DMS 273 (cell line): ENCODE results near the gene KIZ.

Source experiments
- DNase-seq: peaks from one replicate; lab custom pipeline; 2025; ENCODE audit not compliant: unreplicated experiment; lab: John Stamatoyannopoulos, UW

KIZ gene

DNA sequence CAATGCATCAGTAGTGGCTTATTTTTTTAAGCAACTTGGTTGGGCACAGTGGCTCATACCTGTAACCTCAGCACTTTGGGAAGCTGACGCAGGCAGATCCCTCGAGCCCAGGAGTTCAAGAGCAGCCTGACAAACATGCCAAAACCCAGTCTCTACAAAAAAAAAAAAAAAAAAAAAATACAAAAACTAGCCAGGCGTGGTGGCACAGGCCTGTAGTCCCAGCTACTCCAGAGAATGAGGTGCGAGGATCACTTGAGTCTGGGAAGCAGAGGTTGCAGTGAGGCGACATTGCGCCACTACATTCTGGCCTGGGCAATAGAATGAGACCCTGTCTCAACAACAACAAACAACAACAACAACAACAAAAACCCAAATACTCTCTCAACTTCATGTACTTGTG is 132.5 kb downstream of the KIZ start:
- no peak for DNase-seq

DNA sequence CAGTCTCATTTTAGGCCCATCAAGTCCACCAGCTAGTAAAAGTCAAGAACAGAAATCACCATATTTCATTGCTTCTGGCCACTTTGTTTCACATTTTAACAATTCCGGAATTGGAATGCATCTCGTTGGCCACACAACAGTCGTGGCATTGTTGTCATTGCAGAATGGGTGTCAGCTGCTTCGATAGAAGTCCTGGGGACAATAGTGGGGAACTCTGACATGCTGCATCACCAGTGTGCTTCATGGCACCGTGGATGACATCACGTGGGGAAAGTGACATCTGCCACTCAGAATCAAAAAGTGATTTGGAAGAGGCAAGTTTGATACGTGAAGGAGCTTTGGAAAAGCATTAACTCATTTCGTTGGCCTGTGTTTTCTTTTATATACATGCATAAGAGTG is 133.5 kb downstream of the KIZ start:
- no peak for DNase-seq

- no peak for DNase-seq
These were observed 136.9 kb downstream of the KIZ start for GRCh38 chr20:21262812-21263211.

DNA sequence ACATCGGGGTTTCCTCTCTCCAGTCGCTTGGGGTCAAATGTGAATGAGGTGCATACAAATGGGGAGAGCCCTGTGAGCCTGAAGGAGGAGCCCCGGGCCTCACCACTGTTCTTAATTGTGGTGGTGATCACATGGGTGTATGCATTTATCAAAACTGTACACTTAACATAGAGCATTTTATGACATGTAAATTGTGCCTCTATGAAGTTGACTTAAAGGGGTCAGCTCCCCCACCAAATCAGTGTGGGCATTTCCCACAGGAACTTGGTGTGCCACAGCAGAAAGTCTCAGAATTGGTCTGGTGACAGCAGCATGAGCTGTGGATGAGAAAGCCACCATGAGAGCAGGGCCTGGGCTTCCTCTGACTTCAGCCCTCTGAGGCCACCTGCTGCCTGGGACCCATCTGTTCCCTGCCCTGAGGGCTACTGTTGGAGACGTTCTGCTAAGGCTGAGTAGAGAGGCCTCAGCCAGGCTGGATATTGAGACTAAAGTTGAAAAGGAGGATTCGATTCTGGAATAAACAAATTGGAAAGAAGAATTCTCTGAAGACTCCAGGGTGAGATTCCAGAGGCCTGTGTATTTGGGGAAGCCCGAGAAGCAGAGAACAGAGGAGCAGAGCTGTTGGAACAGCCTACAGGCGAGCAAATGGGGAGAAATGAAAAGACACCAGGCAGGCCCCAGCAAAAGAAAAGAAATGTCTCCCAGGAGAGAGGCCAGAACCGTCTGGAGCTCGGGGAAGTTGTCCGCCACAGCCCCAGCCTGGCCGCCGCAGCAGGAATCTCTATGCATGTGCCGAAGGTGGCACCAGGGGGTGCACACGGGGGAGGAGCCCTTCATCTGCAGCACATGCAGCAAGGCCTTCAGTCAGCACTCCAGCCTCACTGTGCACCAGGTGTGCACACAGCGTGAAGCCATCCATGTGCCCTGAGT is 139.6 kb downstream of the KIZ start:
- peak; percentile 61 for DNase-seq

DNA sequence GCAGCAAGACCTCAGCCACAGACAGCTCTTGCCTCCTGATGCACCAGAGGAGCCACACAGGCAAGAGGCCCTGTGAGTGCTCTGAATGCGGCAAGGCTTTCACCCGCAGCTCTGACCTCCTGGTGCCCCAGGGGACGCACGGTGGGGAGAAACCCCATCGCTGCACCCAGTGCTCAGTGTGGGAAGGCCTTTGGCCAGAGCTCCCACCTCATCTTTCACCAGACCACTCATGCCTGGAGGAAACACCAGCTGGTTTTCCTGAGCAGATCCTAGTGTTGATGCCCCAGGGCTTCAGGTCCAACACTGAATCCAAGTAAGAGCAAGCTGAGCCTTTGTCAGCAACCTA is 140.3 kb downstream of the KIZ start:
- DNase-seq = no peak

- no peak for DNase-seq
These were observed 143.9 kb downstream of the KIZ start for GRCh38 chr20:21269772-21270171.

- DNase-seq = no peak
These were observed 144.9 kb downstream of the KIZ start for GRCh38 chr20:21270806-21271205.

GRCh38 chr20:21272279-21272678 is 146.4 kb downstream of the KIZ start:
- no peak for DNase-seq

DNA sequence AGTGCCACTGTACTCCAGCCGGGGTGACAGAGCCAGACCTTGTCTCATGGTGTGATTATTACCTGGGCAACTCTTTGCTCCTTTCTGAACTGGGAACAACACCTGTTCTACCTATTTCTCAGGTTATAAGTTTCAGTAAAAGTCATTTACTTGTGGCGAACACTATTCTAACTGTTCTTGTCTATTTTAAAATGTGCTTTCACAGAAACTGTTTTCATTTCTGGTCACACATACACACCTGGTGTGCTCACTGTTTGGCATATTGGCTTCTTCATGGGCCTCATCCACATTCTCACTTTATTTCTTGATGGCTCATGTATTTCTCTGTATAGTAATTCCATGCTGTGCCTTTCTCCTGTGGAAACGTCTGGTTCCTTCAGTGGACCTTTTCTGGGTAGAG is 146.8 kb downstream of the KIZ start:
- no peak for DNase-seq

GRCh38 chr20:21273755-21274386 is 148.0 kb downstream of the KIZ start:
- no peak for DNase-seq

- no peak for DNase-seq
These were observed 152.9 kb downstream of the KIZ start for GRCh38 chr20:21278829-21279228.

GRCh38 chr20:21279706-21280521 is 154.0 kb downstream of the KIZ start:
- no peak for DNase-seq

DNA sequence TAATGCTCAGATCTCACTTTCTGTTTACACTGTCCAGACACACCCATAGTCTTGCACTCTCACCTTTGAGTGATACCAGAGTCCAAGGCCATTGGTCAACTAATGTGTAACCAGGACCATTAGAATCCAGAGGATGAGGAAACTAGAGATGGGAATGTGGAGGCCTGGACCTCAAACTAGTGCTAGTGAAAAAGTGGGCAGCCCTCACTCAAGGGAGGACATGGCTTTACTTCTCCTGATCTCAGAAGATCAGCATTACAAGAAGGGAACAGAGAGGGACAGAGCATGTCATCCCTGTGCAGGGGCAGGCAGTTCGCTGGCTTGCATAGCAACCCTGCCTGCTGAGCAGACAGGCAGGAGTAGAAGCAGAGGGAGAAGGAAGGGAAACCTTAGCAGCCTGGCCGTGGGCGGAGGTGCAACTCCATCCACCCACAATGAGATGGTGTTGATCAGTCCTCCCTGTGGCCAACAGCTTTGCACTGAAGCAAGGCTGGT is 154.7 kb downstream of the KIZ start:
- peak; percentile 12 for DNase-seq

GRCh38 chr20:21286775-21287174 is 160.9 kb downstream of the KIZ start:
- no peak for DNase-seq

GRCh38 chr20:21288587-21289370 is 162.9 kb downstream of the KIZ start:
- DNase-seq = no peak

- no peak for DNase-seq
These were observed 163.8 kb downstream of the KIZ start for GRCh38 chr20:21289651-21290050.

DNA sequence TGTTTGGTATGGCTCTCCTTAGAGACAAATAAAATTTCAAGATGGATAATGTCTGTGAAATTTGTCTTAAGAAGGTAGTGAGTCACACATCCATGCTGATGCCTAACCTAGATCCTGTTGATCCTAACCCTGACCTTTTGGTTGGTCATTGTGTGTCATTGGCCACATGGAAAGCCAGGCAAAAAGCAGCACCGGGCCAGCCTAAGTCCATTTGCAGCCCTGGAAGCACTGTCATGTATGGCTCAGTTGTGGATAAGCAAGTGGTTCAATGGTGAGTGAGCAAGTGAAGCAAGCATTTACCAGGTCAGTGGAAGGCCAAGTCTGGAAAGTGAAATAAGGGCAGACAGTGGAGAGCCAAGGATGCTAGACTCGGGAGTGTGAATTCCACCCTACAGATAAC is 165.1 kb downstream of the KIZ start:
- no peak for DNase-seq

DNA sequence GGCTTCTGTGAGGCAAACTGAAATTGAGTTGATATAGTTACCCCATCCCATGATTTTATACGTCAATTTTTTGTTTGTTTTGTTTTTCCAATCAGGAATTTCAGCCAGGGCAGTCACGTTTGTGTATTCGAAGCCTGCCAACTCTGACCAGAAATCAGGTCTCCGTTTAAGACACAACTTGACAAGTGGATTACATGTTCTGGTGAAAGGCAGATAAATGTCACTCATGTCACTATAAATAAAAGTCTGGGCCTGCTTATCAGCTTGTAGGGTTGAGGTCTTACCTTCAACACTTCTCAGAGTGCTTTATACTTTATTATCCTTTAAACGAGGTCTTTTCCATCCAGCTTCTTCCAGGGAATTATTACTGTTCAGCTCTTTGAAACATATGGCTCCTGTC is 168.9 kb downstream of the KIZ start:
- no peak for DNase-seq
